SJSA1 (cell line): ENCODE data around the gene ANKLE1. TPM values are rescaled to one million over a fixed set of nuclear protein-coding genes. Genes with fewer than 3 reads are reported as not detected.
A peak's percentile ranks its signal among the peaks of the same experiment; 100 is the strongest.
"Not testable (repeated sequence)": the region's sequence is repeated elsewhere in the genome, so short reads cannot be mapped to it uniquely, and the experiment has no call there.

Experiments used
- DNase-seq, 2 experiments: peaks; one replicate each; pipeline ENCODE4 v3.0.0-alpha.2; 2015 to 2020; ENCODE audit warnings: low spot score in 2 of 2, low read depth in 1 of 2
- H3K27ac ChIP-seq: fragments of 250-450 bp; sonication (Bioruptor Pico); 2 replicates; pipeline ENCODE4 v1.5.1; 2020; ENCODE audit warnings: mild to moderate bottlenecking, moderate library complexity
- H3K27me3 ChIP-seq: fragments of 250-450 bp; sonication (Bioruptor Pico); replicated peaks from 2 replicates; pipeline ENCODE4 v1.5.1; 2020; ENCODE audit warnings: mild to moderate bottlenecking, moderate library complexity
- H3K36me3 ChIP-seq: fragments of 250-450 bp; sonication (Bioruptor Pico); 2 replicates; pipeline ENCODE4 v1.5.1; 2020; ENCODE audit warnings: mild to moderate bottlenecking
- H3K4me1 ChIP-seq: fragments of 250-450 bp; sonication (Bioruptor Pico); replicated peaks from 2 replicates; pipeline ENCODE4 v1.6.1; 2021; ENCODE audit warnings: mild to moderate bottlenecking
- H3K4me3 ChIP-seq: fragments of 250-450 bp; sonication (Bioruptor Pico); 2 replicates; pipeline ENCODE4 v1.5.1; 2020; ENCODE audit warnings: mild to moderate bottlenecking
- H3K9me3 ChIP-seq: fragments of 250-450 bp; sonication (Bioruptor Pico); replicated peaks from 2 replicates; pipeline ENCODE4 v1.5.1; 2020; ENCODE audit warnings: mild to moderate bottlenecking
- total RNA-seq: library from RNA; depleted of rRNA; stranded (reverse); fragments of >200 nt; shearing (Covaris generic); gene quantifications from 2 replicates; pipeline ENCODE4 v1.2.3, GENCODE V29; 2014

ANKLE1 gene
- total RNA-seq, 1 experiment from 2014 or later: 0.16 TPM

DNA sequence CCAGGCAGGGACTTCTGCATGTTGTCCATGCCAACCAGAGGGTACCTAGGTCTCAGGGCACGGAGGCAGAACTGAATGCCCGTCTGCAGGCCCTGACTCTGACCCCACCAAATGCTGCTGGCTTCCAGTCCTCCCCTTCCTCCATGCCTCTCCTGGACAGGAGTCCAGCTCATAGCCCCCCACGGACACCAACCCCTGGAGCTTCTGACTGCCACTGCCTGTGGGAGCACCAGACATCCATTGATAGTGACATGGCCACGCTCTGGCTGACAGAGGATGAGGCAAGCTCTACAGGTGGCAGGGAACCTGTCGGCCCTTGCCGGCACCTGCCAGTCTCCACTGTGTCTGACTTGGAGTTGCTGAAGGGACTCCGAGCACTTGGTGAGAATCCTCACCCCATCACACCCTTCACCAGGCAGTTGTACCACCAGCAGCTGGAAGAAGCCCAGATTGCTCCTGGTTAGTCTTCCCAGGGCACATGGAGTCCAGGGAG is 1.8 kb downstream of the ANKLE1 start:
- peaks cover 16% of the 10 kb centered on the region for H3K4me1 ChIP-seq
- no peaks in the 10 kb centered on the region for H3K9me3 ChIP-seq
- no peak for DNase-seq
- peaks cover 14% of the 10 kb centered on the region for H3K27me3 ChIP-seq
- no peak overlapping the region for H3K4me3 ChIP-seq
- H3K36me3 ChIP-seq: peaks cover 4% of the 10 kb centered on the region; the same call in 1 of the 2 replicates
- no peak overlapping the region for H3K27ac ChIP-seq

DNA sequence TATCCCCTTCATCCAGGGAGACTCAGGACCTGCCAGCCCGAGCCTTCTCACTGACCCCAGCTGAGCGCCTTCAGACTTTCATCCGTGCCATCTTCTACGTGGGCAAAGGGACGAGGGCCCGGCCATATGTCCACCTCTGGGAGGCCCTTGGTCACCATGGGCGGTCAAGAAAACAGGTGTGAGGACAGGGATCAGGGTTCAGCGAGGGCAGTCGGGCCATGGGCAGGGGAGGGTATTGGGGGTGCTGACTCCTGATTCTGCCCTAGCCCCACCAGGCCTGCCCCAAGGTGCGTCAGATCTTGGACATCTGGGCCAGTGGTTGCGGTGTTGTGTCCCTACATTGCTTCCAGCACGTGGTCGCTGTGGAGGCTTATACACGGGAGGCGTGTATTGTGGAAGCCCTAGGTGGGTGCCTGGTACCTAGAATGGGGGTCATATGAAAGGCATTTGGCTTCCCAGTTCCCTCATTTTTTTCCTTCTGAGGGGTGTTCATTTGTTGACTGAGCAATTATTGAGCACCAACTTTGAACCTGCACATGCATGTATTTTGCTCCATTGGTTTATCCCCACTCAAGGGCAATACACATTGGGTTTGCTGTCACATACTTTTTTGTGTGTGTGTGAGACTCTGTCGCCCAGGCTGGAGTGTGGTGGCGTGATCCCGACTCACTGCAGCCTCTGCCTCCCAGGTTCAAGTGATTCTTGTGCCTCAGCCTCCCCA is 3.9 kb downstream of the ANKLE1 start:
- peaks cover 14% of the 10 kb centered on the region for H3K27me3 ChIP-seq
- no peak overlapping the region for H3K4me3 ChIP-seq
- H3K4me1 ChIP-seq: peaks cover 16% of the 10 kb centered on the region
- H3K27ac ChIP-seq: no peak overlapping the region
- H3K36me3 ChIP-seq: no peaks in the 10 kb centered on the region
- no peaks in the 10 kb centered on the region for H3K9me3 ChIP-seq
- no peak for DNase-seq

DNA sequence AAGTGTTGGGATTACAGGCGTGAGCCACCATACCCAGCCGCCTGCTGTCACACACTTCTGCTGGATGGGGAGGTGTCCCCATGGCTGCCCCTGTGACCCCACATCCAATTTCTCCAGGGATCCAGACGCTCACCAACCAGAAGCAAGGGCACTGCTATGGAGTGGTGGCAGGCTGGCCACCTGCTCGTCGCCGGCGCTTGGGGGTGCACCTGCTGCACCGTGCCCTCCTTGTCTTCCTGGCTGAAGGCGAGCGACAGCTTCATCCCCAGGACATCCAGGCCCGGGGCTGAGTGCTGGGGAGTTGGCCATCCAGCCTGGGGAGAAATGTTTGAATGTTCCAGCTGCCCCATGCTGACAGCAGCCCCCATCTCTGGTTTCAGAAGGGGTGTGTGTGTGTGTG is 4.6 kb downstream of the ANKLE1 start:
- DNase-seq: no peak
- Histone ChIP-seq H3K27me3 (peaks cover 13% of the 10 kb centered on the region), H3K4me1 (peaks cover 16% of the 10 kb centered on the region), H3K9me3 (no peaks in the 10 kb centered on the region), H3K27ac (no peak overlapping the region), H3K4me3 (no peak overlapping the region), H3K36me3 (no peaks in the 10 kb centered on the region)

DNA sequence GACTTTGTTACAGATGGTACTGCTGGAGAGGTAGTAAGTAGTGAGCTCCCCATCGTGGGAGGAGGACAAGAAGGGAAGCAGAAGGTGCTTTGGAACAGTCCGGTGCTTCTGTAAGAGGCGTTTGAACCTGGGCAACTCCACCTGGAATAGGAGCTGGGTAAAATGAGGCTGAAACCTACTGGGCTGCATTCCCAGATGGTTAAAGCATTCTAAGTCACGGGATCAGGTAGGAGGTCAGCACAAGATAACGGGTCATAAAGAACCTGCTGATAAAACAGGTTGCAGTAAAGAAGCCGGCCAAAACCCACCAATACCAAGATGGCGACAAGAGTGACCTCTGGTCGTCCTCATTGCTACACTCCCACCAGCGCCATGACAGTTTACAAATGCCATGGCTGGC is 5.1 kb downstream of the ANKLE1 start:
- H3K9me3 ChIP-seq: no peaks in the 10 kb centered on the region
- no peak overlapping the region for H3K27ac ChIP-seq
- DNase-seq: no peak
- H3K4me3 ChIP-seq: no peak overlapping the region
- H3K4me1 ChIP-seq: peaks cover 13% of the 10 kb centered on the region
- H3K36me3 ChIP-seq: no peaks in the 10 kb centered on the region
- H3K27me3 ChIP-seq: peaks cover 8% of the 10 kb centered on the region

DNA sequence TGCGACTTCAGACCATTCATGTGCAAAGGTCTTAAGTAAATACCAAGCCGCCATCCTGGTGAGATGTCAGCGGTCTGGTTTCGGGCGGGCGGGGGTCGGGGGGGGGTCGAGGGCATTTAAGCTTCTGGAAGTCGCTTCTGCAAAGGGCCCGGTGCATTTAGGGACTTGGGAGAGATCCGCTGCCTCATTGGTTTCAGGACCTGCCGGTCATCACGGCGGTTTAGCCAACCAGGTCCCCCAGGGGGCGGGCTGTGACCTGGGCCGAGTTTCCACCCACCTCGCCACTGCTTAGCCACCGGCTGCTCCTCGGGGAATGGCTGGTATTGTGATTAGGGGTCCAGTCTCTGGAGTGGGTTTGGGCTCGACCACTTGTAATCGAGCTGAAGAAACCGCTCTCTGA is 7.8 kb downstream of the ANKLE1 start:
- H3K36me3 ChIP-seq: no peaks in the 10 kb centered on the region
- H3K9me3 ChIP-seq: no peaks in the 10 kb centered on the region
- no peak overlapping the region for H3K27ac ChIP-seq
- H3K27me3 ChIP-seq: no peaks in the 10 kb centered on the region
- peak; percentile 20 to 82 for DNase-seq
- H3K4me1 ChIP-seq: peaks cover 11% of the 10 kb centered on the region
- H3K4me3 ChIP-seq: no peak overlapping the region

DNA sequence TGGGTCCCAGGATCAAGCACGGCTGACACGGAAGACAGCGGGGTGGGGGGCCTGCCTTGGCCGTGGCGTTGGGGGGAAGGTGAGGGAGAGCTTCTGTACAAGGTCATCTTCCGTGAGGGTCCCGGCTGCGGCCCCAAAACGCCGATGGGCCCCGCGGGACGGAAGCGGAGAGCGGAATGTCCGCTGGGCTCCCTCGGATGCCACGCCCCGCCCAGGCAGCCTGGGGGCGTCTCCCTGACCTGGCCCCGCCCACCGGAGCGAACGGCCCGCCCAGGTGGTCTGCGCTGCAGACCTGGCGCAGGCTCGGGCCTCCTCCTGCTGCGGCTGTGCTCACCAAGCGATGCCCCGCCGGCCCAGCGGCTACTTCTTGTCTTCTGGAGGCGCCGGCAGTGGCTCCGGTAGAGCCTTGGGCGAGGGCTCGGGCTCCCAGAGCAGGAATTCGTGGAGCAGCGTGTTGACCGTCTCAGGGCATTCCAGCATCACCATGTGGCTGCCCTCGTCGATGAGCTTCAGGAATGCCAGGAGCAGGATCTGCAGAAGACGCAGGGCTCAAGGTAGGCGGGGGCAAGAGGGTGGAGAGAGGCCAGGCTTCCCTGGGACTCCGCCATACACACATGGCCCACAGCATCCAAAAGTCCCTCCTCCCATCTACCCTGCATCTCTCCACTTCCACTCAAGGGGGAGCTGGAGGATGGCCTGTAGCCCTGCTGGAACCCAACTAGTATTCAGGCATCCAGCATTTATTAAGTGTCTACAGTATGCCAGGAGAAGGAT is 10.8 kb downstream of the ANKLE1 start:
- Histone ChIP-seq H3K27ac (peak overlapping the region; percentile 34; the same call in 1 of the 2 replicates), H3K27me3 (no peaks in the 10 kb centered on the region), H3K4me1 (peaks cover 15% of the 10 kb centered on the region), H3K9me3 (no peaks in the 10 kb centered on the region), H3K36me3 (no peaks in the 10 kb centered on the region), H3K4me3 (peak overlapping the region; percentile 46)
- DNase-seq: peak; percentile 79 to 83

DNA sequence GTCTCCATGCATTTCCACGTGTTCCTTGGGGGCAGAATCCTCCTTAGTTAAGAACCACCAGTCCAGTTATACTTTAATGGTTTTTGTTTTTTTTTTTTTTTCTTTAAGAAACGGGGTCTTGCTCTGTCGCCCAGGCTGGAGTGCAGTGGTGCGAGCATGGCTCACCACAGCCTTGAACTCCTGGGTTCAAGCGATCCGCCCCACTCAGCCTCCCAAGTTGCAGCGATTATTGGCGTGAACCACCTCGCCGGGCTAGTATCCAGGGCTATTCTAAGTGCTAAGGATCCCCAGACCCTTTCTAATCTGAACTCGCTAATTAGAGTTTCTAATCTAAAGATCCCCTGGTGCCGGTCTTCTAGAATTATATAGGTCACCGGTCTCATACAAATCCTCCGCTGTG is 11.9 kb downstream of the ANKLE1 start:
- H3K9me3 ChIP-seq: no peaks in the 10 kb centered on the region
- H3K4me1 ChIP-seq: peaks cover 15% of the 10 kb centered on the region
- no peak for DNase-seq
- H3K4me3 ChIP-seq: no peak overlapping the region
- no peak overlapping the region for H3K27ac ChIP-seq
- no peaks in the 10 kb centered on the region for H3K36me3 ChIP-seq
- no peaks in the 10 kb centered on the region for H3K27me3 ChIP-seq

DNA sequence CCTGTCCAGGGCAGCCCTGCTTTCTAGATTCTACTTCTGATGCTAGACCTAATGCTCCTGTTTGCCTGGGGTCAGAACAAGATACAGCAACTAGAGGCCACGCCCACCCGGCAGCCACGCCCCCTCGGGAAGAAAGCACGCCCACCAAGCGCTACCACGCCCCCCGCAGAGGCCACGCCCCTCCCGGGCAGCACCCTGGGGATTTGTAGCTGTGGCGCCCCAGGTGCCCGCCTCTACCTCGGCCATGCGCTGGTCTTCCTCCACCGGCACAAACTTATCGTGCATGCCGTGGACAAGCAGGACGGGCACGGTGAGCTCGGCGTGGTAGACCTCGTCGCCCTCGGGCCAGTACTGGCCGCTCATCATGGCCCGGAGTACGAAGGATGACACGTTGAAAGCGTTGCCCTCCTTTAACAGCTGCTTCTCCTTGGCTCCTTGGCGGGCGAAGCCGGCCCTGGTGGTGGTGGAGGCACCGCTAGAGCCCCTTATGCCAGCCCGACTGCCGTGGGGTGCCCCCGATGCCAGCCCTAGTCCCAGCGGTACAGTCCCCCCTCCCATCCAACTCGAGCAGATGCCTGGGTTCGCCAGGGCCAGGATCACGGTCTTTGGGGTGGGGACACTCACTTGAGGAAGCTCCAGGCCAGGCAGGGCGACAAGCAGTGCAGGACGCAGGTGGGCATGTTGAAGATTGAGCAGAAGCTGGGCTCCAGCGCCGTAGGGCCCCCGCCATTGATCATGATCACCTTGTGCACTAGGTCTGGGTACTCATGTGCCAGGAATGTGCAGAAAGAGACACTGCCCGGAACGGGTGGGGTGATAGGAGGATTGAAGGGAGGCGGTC is 12.6 kb downstream of the ANKLE1 start:
- no peak overlapping the region for H3K27ac ChIP-seq
- H3K9me3 ChIP-seq: no peaks in the 10 kb centered on the region
- no peaks in the 10 kb centered on the region for H3K27me3 ChIP-seq
- no peak overlapping the region for H3K4me3 ChIP-seq
- peaks cover 15% of the 10 kb centered on the region for H3K4me1 ChIP-seq
- no peaks in the 10 kb centered on the region for H3K36me3 ChIP-seq
- DNase-seq: peak in 1 of 2 experiments; percentile 62

DNA sequence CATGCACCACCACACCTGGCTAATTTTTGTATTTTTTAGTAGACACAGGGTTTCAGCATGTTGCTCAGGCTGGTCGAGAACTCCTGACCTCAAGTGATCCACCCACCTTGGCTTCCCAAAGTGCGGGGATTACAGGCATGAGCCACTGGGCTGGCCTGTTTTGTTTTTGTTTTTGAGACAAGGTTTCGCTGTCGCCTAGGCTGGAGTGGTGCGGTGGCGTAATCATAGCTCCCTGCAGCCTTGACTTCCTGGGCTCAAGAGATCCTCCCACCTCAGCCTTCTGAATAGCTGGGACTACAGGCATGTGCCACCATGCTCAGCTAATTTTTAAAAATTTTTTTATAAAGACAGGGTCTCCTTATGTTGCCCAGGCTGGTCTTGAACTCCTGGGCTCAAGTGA is 13.8 kb downstream of the ANKLE1 start:
- H3K9me3 ChIP-seq, DNase-seq, H3K27ac ChIP-seq, H3K27me3 ChIP-seq, H3K4me3 ChIP-seq, H3K36me3 ChIP-seq: not testable (repeated sequence)
- H3K4me1 ChIP-seq: peaks cover 15% of the 10 kb centered on the region

DNA sequence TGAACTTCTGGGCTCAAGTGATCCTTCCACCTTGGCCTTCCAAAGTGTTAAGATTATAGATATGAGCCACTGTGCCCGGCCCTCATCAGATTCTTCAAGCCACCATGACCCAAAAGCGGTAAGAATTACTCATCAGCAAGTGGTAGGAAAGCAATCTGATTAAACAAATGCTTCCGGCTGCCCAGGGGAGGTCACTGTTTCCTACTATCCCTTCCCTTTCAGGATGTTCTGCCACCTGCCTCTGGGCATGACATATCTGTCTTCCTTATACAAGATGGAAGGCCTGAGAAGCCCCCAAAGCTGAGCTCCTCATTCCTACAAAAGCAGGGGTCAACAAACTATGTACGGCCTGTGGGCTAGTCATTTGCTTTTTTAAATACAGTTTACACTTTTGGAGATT is 14.6 kb downstream of the ANKLE1 start:
- peaks cover 15% of the 10 kb centered on the region for H3K4me1 ChIP-seq
- no peaks in the 10 kb centered on the region for H3K9me3 ChIP-seq
- no peak overlapping the region for H3K4me3 ChIP-seq
- DNase-seq: no peak
- H3K27ac ChIP-seq: no peak overlapping the region
- no peaks in the 10 kb centered on the region for H3K36me3 ChIP-seq
- no peaks in the 10 kb centered on the region for H3K27me3 ChIP-seq

DNA sequence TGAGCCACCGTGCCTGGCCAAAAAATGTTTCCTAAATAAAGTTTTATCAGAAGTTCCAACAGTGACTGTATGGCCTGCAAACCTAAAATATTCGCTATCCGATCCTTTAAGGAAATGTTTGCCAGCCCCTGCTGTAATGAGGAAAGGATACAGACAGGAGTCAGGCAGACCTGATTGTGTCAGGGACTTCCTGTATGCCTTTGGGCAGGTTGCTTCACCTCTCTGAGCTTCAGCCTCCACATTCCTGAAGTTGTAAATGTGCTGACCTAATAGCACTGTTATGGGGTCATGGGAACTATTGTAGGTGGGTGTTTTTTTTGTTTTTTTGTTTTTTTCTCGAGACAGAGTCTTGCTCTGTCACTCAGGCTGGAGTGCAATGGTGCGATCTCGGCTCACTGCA is 15.3 kb downstream of the ANKLE1 start:
- no peaks in the 10 kb centered on the region for H3K27me3 ChIP-seq
- H3K4me1 ChIP-seq: peaks cover 12% of the 10 kb centered on the region
- H3K9me3 ChIP-seq: no peaks in the 10 kb centered on the region
- no peak overlapping the region for H3K27ac ChIP-seq
- no peaks in the 10 kb centered on the region for H3K36me3 ChIP-seq
- no peak for DNase-seq
- H3K4me3 ChIP-seq: no peak overlapping the region

DNA sequence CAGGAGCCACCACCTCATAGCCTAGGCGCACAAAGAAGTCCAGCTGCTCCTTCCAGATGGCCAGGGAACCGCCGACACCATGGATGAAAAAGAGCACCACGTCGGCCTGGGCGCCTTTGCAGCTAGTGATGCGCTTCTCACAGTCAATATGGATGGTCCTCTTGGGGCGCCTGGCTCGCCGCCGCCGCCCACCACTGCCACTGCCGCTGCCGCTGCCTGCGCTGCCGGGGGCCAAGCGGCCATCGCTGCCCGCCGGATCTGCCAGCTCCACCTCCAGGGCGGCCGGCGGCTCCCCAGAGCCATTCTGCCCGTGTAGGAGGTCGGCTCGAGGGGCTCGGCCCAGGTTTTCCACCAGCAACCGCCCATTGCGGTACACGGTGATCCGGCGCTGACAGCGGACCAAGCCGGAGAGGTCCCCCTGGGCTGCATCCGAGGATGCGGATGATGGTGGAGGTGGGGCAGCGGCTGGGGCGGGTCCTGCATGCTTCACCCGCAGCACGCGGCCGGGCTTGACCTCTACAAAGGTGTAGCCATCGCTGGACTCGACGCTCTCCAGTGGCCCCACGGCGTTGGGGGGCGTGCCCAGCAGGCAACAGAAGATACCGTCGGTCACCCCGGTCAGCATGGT is 19.4 kb downstream of the ANKLE1 start:
- H3K4me1 ChIP-seq: peaks cover 11% of the 10 kb centered on the region
- H3K27me3 ChIP-seq: no peaks in the 10 kb centered on the region
- H3K36me3 ChIP-seq: no peaks in the 10 kb centered on the region
- no peak for DNase-seq
- H3K9me3 ChIP-seq: no peaks in the 10 kb centered on the region
- H3K27ac ChIP-seq: no peak overlapping the region
- H3K4me3 ChIP-seq: no peak overlapping the region

DNA sequence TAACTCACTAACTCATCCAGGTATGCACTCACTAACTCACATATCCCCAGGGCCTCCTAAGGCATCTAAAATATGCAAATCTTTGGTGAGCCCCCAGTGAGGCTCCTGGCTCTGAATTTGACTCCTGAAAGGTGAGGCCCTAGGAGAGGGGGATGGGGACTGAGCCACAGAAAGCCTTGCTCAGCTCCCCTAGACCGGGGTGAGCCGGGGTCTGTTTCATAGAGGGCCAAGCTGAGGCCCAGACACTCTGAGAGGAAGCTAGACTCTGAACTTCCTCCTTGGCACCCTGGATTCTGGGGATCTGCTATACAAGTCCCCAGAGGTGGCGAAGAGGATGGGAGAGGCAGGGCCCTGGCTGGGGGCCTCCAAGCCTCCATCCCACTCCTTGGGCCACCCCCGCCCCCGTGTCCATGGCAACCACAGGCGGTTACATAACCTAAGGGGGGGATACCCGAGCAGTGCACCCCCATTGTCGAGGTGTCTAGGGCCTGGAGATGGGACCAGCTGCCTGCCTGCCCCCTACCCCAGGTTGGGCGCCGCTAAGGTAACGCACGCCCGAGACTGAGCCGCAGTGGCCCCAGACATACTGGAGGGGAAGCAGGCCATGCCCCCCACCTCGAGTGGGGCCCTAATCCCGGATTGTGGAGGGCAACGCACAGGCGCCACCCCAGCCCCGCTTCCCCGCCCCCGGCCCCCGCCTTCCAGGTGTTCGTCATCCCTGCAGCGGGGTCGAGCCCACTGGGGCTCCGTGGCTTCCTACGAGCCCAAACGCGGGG is 20.9 kb downstream of the ANKLE1 start:
- Histone ChIP-seq H3K4me3 (peak overlapping the region; percentile 41), H3K36me3 (no peaks in the 10 kb centered on the region), H3K4me1 (peaks cover 11% of the 10 kb centered on the region), H3K27me3 (no peaks in the 10 kb centered on the region), H3K27ac (no peak overlapping the region), H3K9me3 (no peaks in the 10 kb centered on the region)
- peak in 1 of 2 experiments; percentile 46 for DNase-seq
